HG03175 (cell line): ENCODE results near the gene BAZ1B.
"Not testable (repeated sequence)": the region's sequence is repeated elsewhere in the genome, so short reads cannot be mapped to it uniquely, and the experiment has no call there.

Experiments
- ATAC-seq: cut with Tn5 transposase; IDR thresholded peaks from one replicate; pipeline ENCODE4 v1.9.1; 2021; ENCODE audit warnings: mild to moderate bottlenecking, moderate library complexity; ENCODE audit not compliant: unreplicated experiment

The BAZ1B gene

DNA sequence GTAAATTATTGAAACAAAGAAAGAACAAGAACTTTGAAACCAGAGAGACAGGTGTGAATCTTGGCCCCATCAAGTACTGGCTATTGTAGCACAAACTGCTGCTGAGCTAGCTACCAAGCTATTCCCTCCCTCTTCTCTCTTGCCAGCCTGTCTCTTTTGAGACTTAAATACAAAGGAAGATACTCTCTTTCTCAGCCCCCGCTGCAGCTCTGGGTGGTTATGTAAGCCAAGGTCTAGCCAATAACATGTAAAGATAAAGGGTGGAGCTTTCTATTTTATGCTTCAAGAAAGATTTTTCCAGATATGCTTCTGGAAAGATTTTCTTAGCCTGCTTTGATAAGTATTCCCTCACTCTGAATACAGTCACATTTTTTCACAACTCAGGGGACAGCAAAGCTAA, 17.2 kb downstream of the BAZ1B start:
- no peak for ATAC-seq

DNA sequence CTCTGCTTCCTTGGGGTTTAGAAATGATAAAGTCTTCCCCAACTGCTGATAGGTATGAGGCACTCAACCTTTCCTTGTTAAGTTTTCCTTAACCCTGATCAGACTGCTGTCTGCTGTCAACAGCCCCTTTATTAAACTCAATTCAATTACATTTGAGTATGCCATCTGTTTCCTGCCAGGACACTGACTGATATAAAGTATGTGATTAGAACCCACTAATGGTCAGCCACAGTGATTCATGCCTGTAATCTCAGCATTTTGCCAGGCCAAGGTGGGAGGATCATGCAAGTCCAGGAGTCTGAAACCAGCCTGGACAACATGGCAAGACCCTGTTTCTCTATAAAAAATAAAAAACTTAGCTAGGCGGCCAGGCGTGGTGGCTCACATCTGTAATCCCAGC, 18.1 kb downstream of the BAZ1B start:
- ATAC-seq, result no peak

DNA sequence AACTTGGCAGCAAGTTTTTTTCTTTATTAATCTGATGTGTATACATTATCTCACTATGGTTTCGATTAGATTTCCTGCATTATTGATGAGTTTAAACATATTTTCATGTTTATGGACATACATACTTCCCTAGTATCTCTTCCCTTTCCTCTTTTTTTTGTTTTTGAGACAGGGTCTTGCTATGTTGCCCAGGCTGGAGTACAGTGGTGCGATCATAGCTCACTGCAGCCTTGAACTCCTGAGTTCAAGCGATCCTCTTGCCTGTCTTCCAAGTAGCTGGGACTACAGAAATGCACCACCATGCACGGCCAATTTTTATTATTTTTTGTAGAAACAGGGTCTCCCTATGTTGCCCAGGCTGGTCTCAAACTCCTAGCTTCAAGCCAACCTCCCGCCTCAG, 18.9 kb downstream of the BAZ1B start:
- no peak for ATAC-seq

DNA sequence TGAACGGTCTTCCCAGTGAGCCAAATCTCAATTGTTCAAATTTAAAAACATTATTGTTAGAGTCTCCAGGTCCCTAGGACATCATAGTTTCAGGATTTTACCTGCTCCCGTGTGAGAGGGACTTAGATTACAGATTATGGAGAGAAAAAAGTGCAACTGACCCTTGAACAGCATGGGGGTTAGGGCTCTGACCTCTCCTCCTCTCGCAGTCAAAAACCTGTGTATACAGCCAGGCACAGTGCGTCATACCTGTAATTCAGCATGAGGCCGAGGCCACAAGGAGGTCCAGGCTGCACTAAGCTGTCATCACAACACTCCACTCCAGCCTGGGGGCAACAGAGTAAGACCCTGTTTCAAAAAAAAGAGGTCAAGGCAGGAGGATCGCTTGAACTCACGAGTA, 25.5 kb downstream of the BAZ1B start:
- no peak for ATAC-seq

DNA sequence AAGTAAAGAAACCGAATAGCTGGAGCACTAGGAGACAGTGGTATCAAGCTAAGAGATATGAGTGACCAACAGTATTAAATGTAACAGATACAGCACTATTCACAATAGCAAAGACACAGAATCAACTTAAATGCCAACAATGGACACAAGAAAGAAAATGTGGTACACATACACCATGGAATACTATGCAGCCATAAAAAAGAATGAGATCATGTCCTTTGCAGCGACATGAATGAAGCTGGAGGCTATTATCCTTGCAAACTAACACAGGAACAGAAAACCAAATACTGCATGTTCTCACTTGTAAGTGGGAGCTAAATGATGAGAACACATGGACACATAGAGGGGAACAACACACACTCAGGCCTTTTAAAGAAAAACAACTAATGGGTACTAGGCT, 26.6 kb downstream of the BAZ1B start:
- ATAC-seq, result not testable (repeated sequence)

DNA sequence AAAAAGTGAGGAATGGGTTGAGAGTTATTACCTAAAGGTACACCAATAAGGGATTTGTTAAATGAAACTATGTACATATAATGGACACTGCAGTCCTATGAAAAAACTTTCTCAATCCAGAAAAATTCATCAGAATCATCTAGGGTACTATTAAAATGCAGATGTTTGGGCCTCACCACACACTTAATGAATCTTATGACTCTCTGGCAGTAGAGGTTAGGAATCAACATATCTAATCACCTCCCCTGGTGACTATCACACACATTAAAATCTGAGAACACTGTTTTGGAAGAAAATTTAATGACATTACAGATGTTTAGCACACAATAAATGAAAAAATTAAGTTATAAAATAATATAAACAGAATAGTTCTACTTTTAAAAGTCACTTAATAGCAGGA, 32.1 kb downstream of the BAZ1B start:
- no peak for ATAC-seq

DNA sequence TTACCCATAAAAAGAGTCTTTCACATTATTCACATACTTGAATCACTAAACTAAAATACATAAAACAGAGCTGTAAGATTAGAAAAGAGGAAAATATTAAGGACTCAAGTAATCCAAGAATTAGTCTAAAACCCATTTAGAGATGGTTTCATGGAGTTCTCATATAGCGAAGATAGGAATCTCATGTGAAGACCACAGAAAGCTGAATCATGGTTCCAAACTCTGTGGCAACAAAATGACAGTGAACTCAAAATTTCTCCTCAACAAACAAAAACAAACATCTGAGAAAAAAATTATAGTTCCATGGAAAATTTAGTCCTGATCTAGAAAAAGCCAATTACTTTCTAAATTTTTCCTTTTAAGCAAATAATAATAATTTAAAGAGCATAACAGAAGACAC, 34.6 kb downstream of the BAZ1B start:
- ATAC-seq, result no peak

DNA sequence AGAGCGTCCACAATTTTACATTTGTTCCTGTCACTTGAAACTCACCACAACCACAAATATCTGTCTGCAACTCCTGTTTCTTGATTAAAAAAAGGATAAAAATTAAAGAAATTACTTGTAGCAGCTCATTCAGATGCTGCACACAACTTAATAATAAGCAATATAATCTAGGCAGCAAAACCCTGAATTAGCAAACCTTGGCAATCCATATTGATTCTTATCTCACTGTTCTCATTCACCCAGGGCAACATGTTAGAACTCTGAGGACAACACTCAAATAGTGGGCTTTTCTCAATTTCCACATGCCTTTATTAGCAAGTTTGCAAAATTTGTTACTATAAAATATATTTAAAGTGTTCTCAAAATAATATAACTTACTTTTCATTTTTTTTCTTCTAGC, 38.9 kb downstream of the BAZ1B start:
- ATAC-seq, result no peak

DNA sequence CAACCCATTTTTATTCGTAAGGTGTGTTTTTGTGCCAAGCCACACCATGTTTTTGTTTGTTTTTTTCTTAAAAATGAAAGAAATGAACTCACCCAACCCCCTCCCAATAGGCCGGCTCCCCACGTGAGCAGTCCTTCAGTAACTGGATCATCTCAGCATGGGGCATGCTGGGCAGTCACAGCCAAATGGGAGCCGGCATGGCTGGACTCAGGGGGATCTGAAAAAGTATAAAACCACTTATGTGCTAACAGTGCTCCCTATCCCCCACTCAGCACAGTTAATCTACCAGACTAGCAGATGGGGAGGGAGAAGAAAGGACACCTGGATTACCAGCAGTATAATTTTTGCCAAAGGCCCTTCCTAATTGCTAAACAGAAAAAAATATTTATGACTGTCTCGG, 39.3 kb downstream of the BAZ1B start:
- ATAC-seq, result no peak

DNA sequence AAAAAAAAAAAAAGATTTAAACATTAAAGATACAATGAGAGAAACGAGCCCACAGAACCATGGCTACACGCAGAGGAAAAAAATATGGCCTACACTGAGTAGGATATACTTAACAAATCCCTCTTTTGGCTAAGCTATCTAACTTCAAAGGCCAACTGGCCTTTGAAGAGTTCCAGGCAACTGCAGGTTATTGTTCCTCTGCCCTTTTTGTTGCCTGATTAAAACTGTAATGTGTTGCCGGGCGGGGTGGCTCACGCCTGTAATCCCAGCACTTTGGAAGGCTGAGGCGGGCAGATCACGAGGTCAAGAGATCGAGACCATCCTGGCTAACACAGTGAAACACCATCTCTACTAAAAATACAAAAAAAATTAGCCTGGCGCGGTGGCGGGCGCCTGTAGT, 40.6 kb downstream of the BAZ1B start:
- not testable (repeated sequence) for ATAC-seq

DNA sequence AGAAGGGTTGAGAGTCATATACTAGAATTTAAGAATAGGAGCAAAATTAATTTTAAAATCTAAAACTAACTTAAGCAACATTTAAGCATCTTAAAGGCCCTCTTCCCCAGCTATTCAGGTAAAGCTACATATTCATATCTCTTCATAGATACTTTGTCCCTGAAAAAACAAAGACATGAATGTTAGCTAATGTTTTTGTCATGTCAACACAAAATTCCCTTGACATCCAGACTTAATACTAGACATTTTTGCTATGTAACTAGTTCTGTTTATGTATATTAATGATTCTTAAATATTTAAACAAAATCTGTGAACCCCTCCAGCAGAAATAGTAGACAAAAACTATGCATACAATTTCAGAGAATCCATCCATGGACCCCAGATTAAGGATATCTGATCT, 43.5 kb downstream of the BAZ1B start:
- ATAC-seq, result no peak

DNA sequence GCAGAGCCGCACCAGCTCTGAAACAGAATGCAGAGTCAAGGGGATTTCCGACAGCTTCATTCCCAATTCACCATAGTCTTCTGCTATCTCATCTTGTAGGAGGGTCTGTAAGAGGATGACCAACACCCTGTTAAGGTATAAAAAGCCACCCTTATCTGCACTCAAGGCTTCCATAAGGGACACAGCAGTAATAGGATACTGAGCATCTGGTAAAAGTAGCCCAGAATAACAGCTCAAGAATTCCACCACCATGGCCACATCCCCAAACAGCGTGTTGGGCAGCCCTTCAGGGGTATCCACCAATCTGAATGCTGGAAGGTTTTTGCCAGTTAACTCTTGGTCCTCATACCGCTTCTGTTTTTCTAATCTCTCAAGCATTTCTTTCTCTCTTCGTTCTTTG, 44.7 kb downstream of the BAZ1B start:
- ATAC-seq, result no peak

DNA sequence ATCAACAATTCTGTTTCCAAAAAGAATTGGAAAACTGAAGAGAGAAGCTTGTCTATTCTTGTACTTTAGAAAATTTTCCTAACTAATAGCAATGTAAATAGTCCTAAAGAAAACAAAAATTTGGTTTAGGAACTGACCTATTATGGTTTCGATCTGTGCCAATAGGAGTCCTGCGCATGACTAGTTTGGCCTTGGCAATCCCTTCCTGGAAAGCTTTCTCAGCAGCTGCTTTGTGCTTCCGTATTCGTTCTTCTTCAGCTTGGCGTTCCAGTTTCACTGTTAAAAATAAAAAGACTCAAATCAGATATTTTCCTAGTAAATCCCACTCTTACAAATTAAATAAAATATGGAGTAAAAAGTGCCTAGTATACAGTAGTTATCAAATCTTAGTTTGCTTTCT, 51.9 kb downstream of the BAZ1B start:
- no peak for ATAC-seq

DNA sequence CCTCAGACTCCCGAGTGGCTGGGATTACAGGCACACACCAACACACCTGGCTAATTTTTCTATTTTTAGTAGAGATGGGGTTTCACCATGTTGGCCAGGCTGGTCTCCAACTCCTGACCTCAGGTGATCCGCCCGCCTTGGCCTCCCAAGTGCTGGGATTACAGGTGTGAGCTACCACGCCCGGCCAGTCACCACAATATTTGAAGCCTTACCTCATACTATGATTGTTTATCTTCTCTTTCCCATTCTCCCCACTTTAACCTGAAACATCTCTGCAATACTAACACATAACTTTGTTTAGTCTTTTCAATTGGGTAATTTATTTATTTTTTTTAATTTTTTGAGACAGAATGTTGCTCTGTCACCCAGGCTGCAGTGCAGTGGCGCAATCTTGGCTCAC, 55.0 kb downstream of the BAZ1B start:
- ATAC-seq, result not testable (repeated sequence)

DNA sequence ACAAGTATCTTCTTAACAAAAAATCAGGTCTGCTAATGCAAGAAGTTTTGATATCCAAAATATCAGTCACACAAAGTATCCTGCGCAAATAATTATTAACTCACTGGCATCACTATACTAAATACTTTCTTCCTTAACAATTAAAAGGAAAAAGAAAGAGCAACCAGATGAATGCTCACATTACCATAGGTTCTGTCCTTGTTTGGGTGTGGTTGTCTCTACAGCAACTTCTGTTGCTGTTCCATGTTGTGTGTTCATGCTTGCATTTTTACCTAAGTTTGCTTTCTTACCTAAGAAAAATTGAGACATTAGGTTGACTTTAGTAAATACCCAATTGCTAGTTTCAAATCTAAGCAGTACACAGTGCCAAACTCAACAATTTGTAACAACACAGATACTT, 56.0 kb downstream of the BAZ1B start:
- no peak for ATAC-seq

DNA sequence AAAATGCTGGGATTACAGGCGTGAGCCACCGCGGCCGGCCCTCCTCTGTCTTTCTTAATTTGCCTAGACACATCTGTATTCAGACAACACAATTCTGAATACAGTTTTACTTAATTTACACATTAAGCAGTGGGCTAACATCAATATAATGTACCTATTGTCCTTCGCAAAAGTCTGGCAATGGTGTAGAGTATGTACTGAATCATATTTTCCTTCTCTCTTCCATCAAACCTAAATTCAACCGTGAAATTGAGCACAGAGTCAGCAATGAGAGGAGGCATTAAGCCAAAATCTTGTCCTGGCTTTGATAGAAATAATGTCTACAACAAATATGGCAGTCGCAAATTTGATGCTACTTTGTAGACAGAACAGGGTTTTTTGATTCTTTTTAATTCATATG, 58.1 kb downstream of the BAZ1B start:
- no peak for ATAC-seq

DNA sequence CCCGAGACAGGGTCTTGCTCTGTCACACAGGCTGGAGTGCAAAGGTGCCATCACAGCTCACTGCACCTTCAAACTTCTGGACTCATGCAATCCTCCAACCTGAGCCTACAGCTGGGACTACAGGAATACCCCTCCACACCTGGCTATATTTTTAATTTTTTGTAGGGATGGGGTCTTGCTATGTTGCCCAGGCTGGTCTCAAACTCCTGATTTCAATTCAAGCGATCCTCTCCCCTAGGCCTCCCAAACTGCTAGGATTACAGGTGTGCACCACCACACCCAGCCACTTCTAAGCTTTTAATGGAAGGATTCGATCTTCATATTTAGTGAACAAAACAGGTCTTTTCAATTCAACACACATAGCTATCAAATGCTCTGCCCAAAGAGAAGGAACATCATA, 58.8 kb downstream of the BAZ1B start:
- no peak for ATAC-seq

DNA sequence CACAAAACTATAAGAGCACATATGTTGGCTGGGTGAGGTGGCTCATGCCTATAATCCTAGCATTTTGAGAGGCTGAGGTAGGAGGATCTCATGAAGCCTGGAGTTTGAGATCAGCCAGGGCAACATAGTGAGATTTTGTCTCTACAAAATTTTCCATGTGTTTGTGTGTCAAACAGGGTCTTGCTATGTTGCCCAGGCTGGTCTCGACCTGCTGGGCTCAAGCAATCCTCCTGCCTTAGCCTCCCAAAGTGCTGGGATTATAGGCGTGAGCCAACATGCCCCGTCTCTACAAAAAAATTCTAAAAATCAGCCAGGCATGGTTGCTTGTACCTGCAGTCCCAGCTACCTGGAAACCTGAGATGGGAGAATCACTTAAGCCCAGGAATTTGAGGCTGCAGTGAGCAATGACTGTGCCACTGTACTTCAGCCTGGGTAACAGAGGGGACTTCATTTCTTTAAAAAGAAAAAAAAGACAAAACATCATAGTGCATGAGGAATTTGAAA, 60.3 kb downstream of the BAZ1B start:
- ATAC-seq, result no peak

DNA sequence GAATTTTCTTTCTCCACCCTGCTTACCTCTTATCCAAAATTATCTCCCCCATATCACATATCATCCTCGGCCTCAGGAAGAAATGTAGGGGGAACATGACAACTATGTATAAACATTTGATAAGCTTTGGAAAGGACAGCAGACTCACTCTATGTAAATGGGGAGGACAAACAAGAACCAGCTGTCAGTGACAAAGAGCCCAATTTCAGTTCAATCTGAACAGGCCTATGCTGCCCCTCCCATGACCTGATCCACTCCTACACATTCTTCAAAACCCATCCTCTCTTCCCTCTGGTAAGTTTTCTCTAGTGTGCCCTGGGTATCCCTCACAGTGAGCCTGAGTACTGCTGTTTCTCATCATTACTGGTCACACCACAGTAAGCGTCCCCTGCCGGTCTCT, 67.7 kb downstream of the BAZ1B start:
- no peak for ATAC-seq

DNA sequence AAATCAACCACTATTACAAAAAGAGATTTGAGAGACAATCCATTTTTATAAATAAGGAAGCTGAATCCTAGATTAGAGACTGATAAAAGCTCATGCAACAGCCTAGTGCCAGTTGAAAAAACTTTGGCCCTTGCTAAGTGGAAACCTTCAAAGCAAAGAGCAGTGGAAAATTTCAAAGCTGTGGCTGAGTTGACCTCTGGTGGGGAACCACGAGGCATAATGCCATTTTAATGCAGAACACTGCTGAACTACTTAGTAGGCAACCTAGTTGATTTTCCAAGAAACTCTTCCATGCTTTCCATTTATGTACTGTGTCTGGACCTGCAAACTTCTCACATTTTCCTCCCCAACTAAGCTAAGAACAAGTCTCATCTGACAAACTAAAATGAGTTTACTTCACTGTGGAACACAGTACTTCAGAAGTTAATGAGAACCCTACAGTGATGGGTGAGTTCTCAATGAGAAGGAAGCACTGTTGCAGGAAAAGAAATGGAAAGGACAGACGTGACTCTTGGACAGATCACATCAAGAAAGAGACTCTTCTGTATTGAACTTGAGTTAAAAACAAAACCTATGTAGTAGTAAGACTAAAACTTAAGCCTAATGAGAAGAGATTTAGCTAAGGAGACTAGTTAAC, 69.0 kb downstream of the BAZ1B start:
- no peak for ATAC-seq

DNA sequence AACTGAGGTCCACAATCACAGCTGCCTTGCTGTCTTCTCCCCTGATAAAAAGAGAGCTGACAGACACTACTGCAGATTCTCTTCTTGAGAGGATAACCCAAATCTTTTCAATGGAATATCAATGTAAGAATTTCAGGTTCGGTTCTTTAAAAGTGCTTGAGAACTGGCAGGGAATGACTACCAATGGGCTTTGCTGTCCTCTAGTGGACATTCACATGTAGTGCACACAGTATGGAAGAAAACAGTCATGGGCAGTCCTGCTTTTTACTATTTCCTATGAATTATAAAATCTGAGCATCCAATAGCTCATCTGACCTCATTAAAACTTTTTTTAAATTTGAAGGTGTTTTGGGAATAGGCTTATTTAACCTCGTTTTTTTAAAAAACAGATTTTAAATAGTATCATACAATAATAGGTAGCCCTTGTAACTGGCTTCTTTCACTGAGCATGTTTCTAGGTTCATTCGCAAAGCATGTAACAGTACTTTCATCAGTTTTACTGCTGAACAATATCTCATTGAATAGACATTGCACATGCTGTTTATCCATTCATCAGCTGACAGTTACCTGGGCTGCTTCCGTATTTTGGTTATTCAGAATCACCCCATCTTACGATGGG, 70.2 kb downstream of the BAZ1B start:
- ATAC-seq, result peak; percentile 55

DNA sequence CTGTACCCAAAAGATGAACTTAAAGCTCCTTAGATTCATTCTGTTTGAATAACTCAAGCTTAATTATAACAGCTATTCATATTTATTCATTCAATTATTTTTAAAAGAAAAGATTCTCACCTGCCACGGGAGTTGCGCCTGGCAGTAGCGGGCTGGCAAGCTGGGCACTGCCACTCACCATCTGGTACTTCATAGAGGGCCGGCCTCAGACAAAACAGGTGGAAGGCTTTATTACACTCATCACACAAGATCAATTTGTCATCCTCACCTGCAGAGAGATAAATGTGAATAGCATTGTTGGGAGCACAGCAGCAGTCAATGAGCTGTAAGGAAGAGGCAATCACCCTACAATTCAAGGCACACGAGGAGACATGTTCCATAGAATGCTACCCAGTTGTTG, 72.7 kb downstream of the BAZ1B start:
- ATAC-seq, result no peak

DNA sequence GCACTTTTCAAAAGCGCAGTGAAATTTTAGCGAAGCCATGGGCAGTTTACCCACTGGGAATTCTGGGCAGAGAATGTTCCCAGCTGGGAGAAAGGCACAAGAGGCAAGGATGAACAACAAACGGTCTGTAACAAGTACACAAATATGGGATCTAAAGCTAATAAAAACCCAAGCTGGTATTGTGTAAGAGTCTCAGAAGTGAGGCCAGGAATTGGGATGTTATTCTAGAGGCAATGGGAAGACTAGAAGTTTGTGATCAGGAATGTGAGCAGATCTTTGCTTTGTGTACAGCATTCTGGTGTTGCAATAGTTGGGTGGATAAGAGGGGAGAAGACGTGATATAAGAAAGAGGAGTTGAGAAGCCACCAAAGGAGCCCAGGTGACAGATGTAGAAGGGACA, 73.5 kb downstream of the BAZ1B start:
- no peak for ATAC-seq
